Dermis lymphatic vessel endothelial cell (primary cell): ENCODE results near the gene SNRPB. TPM values are rescaled to one million over a fixed set of nuclear protein-coding genes. Genes with fewer than 3 reads are reported as not detected.

ENCODE experiments used
- total RNA-seq: library from RNA; depleted of rRNA; stranded (reverse); fragments of >200 nt; gene quantifications from 2 replicates; pipeline ENCODE4 v1.2.1, GENCODE V29; 2014

The SNRPB gene
- 212 and 228 TPM in 2 replicates for total RNA-seq

DNA sequence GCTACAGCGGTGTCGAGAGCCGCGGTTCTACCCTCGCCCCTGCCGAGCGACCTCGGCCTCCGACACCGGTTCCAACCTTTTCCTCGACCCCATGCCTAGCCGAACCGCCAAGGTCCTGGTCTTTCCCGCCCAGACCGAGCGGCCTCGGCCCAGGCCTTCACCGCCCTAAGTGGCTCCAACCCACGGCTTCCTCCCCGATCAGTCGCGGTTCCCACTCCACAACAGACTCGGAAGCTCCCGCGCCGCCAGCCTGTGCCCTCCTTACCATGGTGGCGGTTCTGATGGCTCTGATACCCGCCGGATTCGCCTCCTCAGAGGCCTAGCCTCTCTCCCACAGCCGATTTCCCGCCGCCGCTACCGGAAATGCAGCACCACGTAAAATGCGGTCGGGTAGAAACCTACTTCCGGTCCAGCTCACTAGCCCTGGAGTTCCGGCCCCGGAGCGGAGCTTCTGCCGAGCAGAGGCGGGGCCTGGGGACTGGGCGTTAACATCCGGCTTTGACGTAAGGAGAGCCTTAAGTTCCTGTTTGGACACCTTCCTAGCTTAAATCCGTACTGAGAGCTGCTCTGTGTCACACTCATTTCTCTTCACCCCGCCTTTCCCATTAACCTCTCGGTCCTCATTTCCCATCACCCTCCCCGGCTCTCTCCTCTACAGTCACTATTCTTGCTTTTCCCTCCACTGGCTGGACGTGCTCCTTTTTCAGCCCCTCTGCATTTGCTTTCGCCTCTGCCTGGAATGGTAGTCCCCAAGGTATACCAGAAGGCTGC is at the start of gene SNRPB:
Gene SNRPB (minus strand): TSS at position 367 of the 771 bp plus-strand sequence. CDS start 99 bp downstream, at position 268.

DNA sequence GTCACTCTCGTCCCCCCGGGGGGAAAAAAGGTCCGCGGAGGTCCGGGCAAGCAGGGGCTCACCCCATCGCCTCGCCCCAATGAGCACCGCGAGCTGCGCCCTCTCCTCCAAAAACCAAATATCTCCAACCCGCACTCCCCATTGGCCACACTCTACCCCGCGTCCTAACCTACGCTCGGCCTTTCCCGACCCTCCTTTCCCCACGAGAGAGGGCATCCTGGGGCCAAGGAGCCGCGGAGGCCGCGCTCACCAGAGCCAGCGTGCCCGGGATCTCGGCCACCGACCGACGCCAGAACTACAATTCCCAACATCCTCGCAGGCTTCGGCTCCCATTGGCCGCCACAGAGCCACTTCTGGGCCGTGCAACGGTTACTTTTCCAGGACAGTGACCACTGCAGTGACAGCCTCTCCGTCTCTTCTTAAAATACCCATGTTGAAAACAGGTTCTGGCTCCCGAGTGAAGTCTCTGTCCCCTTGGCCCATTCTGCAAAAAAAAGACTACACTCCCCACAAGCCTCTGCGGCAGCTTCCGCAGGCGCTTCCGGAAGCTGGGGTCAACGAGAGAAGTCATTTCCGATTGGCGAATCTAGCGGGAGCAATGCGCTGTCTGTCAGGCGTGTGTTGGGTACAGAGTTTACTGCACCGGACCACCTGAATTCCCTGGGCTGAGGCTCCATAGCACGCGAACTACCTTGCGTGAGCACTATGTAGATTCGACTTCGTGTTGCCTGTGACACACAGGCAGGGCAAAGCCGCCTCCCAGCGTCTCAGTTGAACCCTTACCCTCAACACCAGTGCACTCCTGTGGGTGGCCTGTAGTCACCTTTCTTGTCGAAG is 38.3 kb upstream of the SNRPB start, which contains the start of gene ZNF343:
Gene ZNF343 (minus strand): TSS at position 285 of the 837 bp plus-strand sequence. CDS start 15,020 bp downstream, outside the sequence.

Other genes with a start within 250 kb of the SNRPB start
- gene TGM3, start 174.8 kb downstream of the SNRPB start, total RNA-seq = not detected in 2 replicates
- gene TGM6, start 89.9 kb downstream of the SNRPB start, total RNA-seq = not detected in 2 replicates
- gene ZNF343, start 38.1 kb upstream of the SNRPB start, total RNA-seq = 8.3 and 8.4 TPM in 2 replicates
- gene TMC2, start 65.8 kb upstream of the SNRPB start, total RNA-seq = not detected in 2 replicates
- gene NOP56, start 181.8 kb upstream of the SNRPB start, total RNA-seq = 119 and 132 TPM in 2 replicates
- gene IDH3B, start 193.4 kb upstream of the SNRPB start, total RNA-seq = 103 and 130 TPM in 2 replicates
- 1.2 and 1.5 TPM in 2 replicates for gene EBF4, start 222.0 kb upstream of the SNRPB start, total RNA-seq